Calu3 (cell line): ENCODE measurements around the gene DLX1. TPM values are rescaled to one million over a fixed set of nuclear protein-coding genes. Genes with fewer than 3 reads are reported as not detected.

Experiments
- BruUV-seq: library from RNA; stranded (reverse); fragments of 400-500 nt; replicated peaks from 2 replicates; lab custom pipeline; 2021; lab: Mats Ljungman, UMichigan
- CTCF ChIA-PET: fragments of 300-600 bp; sonication (Branson Sonifier 250); formaldehyde crosslinking; loops from one replicate; lab custom pipeline; 2022; ENCODE audit warnings: antibody characterized with exemption; lab: Charles Lee
- DNase-seq: peaks from one replicate; pipeline ENCODE4 v3.0.0; 2022
- H3K27ac Mint-ChIP-seq: one replicate; pipeline ENCODE4 v1.8.0; 2022; ENCODE audit warnings: mixed read lengths; ENCODE audit not compliant: unreplicated experiment
- H3K27me3 Mint-ChIP-seq: one replicate; pipeline ENCODE4 v1.8.0; 2022; ENCODE audit warnings: mixed read lengths; ENCODE audit not compliant: unreplicated experiment
- H3K36me3 Mint-ChIP-seq: one replicate; pipeline ENCODE4 v1.8.0; 2022; ENCODE audit warnings: mild to moderate bottlenecking, moderate library complexity, mixed read lengths; ENCODE audit not compliant: insufficient read depth, unreplicated experiment
- H3K4me1 Mint-ChIP-seq: one replicate; pipeline ENCODE4 v1.8.0; 2022; ENCODE audit warnings: mild to moderate bottlenecking, low read depth, mixed read lengths; ENCODE audit not compliant: unreplicated experiment
- H3K4me3 Mint-ChIP-seq: one replicate; pipeline ENCODE4 v1.8.0; 2022; ENCODE audit warnings: mild to moderate bottlenecking, low read depth, moderate library complexity, mixed read lengths; ENCODE audit not compliant: unreplicated experiment
- H3K9me3 Mint-ChIP-seq: one replicate; pipeline ENCODE4 v1.8.0; 2022; ENCODE audit warnings: low read depth, mixed read lengths; ENCODE audit not compliant: unreplicated experiment
- CTCF ChIP-seq: fragments of 200-600 bp; IDR thresholded peaks from one replicate; pipeline ENCODE4 v1.8.0; 2022; ENCODE audit warnings: antibody characterized with exemption; ENCODE audit not compliant: unreplicated experiment
- intact Hi-C: fragments of 100-400 bp; cut with micrococcal nuclease; formaldehyde crosslinking; loops from one replicate; pipeline ENCODE4 v1.10.0; 2022; ENCODE audit not compliant: unreplicated experiment
- total RNA-seq: library from RNA; stranded (reverse); gene quantifications from 2 replicates; pipeline ENCODE4 v1.2.3, GENCODE V29; 2022

DLX1 gene
- total RNA-seq, 1 experiment from 2014 or later, result not detected

GRCh38 chr2:172092716-172093415 is 7.6 kb downstream of the DLX1 start:
- BruUV-seq, result no TSS peak
- Mint-ChIP-seq H3K27me3 (peaks cover 95% of the 10 kb centered on the region), H3K27ac (no peak overlapping the region), H3K36me3 (peaks cover 5% of the 10 kb centered on the region), H3K9me3 (no peaks in the 10 kb centered on the region), H3K4me1 (peaks cover 19% of the 10 kb centered on the region), H3K4me3 (no peak overlapping the region)
- CTCF ChIA-PET, result interaction anchor here (0.6 kb wide), 1 partner anchor 15 kb away, joined by 3 read pairs; no protein-coding TSS in a partner anchor
- intact Hi-C loops, result no loop called here
- TF ChIP-seq CTCF, result no peak
- DNase-seq, result no peak

GRCh38 chr2:172093416-172094293 is 8.3 kb downstream of the DLX1 start:
- H3K9me3 Mint-ChIP-seq, result no peaks in the 10 kb centered on the region
- CTCF ChIA-PET, result interaction anchor here (0.6 kb wide), 1 partner anchor 16 kb away, joined by 3 read pairs; no protein-coding TSS in a partner anchor
- no peak overlapping the region for H3K27ac Mint-ChIP-seq

GRCh38 chr2:172094294-172095145 is 9.2 kb downstream of the DLX1 start:
- peaks cover 5% of the 10 kb centered on the region for H3K36me3 Mint-ChIP-seq
- no peak for DNase-seq
- H3K9me3 Mint-ChIP-seq, result no peaks in the 10 kb centered on the region
- H3K27ac Mint-ChIP-seq, result no peak overlapping the region
- intact Hi-C loops, result no loop called here
- CTCF ChIA-PET, result interaction anchor here (2.2 kb wide), 1 partner anchor 9 kb away, joined by 8 read pairs; the partner anchor contains the start of gene DLX1
- no peak for TF ChIP-seq CTCF
- H3K27me3 Mint-ChIP-seq, result peaks cover 86% of the 10 kb centered on the region
- no TSS peak for BruUV-seq
- H3K4me1 Mint-ChIP-seq, result peaks cover 21% of the 10 kb centered on the region
- peak overlapping the region; percentile 75 for H3K4me3 Mint-ChIP-seq

More at GRCh38 chr2:172093416-172094293, 8.3 kb downstream of the DLX1 start:
- DNase-seq, result no peak
- Mint-ChIP-seq H3K4me1 (peaks cover 21% of the 10 kb centered on the region), H3K4me3 (peak overlapping the region; percentile 75), H3K36me3 (peaks cover 5% of the 10 kb centered on the region), H3K27me3 (peaks cover 87% of the 10 kb centered on the region)
- TF ChIP-seq CTCF, result no peak
- intact Hi-C loops, result no loop called here
- no TSS peak for BruUV-seq
